Fibroblast of skin of back (primary cell): Measurements from ENCODE around the gene BHLHE40.

Experiments
- DNase-seq: peaks from one replicate; pipeline ENCODE4 v3.0.0-alpha.2; 2013

Gene BHLHE40

GRCh38 chr3:5002174-5002870 is 23.1 kb downstream of the BHLHE40 start:
- no peak for DNase-seq

GRCh38 chr3:5002871-5003247 is 23.6 kb downstream of the BHLHE40 start:
- no peak for DNase-seq

DNA sequence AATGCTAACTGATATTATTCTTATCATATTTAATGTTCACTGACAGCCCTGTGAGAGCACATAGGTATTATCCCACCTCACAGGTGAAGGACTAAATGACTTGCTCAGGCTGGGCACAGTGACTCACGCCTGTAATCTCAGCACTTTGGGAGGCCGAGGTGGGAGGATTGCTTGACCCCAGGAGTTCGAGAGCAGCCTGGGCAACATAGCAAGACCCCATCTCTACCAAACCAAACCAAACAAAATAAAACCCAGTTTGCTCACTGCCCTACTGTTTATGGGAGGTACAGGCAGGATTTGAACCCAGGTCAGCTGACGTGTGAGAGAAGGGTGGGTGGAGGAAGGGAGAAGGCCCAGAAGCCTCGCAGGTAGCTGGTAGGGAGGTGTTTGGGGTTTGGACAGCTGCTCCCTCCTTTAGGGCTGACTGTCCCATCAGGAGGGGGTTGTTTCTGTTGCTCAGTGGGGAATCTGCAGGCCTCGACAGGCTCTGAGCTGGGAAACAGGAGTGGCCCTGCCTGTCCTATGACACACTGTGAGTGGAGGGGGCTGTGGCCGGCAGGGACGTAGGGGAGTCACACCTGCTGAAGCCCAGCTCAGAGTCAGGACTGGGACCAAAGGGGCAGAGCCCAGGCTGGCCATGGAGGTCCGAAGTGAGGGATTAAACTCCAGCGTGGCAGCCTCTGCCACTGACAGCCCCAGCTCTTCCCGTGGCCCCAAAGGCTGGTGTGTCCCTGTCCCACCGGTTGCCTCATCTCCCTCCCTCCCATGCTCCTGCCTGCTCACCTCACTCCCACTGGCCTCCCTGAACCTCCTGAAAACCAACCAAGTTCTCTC is 25.3 kb downstream of the BHLHE40 start:
- no peak for DNase-seq

- no peak for DNase-seq
Measured at GRCh38 chr3:5005367-5005766, 26.1 kb downstream of the BHLHE40 start.

DNA sequence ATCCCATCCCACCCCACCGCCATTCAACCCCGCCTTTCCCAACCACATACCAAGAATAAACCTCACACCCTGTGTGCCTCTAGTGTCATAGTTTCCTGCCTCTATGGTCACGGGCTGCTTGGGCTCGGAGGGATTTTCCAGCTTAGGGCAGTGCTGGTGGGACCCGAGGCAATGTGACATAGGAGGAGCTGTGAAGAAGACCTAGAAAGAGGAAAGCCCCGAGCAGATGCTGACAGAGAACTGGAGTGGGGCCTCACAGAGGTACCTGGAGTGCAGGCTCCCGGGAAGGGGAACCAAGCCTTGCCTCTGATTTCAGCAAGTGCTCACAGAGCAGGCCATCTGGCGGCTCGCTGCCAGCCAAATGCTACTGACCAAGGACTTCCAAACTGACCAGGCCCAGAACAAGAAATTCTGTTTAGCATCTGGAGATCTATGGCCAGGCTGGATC is 27.5 kb downstream of the BHLHE40 start:
- DNase-seq = peak; percentile 51

DNA sequence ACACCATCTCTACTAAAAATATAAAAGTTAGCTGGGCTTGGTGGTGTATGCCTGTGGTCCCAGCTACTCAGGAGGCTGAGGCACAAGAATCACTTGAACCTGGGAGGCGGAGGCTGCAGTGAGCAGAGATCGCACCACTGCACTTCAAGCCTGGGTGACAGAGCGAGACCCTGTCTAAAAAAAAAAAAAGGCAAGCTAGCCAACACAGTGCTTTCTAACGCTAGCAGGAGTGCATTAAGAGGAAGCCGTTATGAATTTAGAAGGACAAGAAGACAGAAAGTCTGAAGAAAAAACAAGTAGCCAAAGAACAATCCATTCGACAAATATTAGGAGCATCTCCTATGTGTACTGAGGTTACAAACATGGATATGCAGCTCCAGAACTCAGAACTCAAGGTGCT is 28.6 kb downstream of the BHLHE40 start:
- no peak for DNase-seq

DNA sequence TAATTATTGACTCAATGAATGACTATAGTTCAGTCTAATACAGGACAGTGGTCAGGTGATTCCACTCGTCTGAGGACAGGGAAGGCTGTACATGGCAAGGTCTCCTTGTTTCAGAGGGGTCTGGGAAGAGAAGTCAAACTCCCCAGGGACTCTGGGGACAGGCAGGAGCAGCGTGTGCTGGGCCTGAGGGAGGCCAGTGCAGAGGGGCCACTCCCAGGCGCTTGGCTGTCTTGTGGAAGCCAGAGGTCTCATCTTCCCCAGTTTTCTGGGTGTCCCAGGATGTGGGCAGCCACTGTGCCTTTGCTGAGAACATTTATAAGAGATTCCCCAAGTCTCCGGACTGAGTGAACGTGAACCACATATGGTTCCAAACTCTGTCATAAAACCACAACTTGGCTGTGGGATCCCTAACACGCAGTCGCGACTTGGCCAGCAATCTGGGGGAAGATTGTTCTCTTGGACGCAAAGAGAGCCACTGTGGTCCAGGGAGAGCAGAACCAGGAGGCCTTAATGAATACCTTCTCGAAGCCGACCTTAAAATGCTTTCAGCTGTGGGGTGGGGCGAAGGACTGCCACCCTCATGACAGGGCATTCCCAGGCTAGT is 30.4 kb downstream of the BHLHE40 start:
- no peak for DNase-seq

- no peak for DNase-seq
Measured at GRCh38 chr3:5010140-5010539, 30.9 kb downstream of the BHLHE40 start.

DNA sequence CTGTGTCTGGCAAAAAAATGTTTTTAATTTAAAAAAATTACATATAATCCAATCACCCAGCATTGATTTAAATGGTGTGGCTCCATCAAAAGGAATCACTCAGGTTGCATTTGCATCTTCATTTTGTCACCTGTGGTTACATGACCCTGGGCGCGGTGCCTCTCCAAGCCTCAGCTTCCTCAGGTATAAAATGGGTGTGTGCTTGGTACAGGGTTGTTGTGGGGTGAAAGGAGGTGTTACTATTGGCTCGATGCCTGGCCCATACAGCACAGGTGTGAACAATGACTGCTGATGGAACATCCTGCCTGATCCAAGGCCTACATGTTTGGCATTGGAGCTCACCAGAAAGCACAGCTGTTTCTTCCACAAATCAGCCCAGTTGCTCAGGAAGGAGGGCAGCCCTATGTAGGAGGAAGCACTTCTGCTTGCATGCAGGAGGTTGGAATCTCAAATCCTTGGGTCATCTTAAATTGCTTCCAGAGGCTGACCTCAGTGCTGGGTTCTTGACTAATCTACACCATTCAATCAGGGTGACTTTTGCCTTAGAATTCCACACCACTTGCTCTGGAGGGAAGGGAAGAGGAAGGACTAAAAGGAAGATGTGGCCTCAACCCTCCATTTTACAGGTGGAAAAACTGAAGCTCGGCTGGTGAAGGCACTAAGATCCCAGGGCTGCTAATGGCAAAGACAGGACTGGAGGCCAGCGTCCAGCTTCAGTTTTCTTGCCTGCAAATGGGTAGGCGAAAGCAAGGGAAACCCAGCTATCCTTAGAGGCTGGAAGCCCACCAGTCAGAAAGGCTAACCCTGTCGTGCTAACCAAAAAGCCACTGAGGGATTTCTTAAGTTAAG is 31.7 kb downstream of the BHLHE40 start:
- DNase-seq = no peak

- no peak for DNase-seq
Measured at GRCh38 chr3:5011555-5012256, 32.5 kb downstream of the BHLHE40 start.

DNA sequence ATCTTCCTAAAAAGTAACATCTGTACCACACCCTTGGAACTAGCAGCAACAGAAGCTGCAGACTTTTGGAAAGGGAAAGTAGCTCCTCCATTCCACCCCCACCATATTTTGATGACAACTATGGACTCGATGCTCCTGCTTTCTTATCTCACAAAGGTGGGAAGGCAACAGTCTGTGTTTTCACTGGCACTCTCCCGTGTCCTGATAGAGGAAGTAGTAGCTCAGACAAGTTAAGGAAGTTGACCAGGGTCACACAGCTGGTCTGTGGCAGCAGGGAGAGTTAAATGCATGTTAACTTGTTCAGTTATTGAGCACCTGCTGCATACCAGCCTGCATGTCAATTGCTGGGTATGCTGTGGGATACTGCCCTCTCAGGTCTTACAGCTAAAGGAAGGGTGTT is 33.1 kb downstream of the BHLHE40 start:
- no peak for DNase-seq

DNA sequence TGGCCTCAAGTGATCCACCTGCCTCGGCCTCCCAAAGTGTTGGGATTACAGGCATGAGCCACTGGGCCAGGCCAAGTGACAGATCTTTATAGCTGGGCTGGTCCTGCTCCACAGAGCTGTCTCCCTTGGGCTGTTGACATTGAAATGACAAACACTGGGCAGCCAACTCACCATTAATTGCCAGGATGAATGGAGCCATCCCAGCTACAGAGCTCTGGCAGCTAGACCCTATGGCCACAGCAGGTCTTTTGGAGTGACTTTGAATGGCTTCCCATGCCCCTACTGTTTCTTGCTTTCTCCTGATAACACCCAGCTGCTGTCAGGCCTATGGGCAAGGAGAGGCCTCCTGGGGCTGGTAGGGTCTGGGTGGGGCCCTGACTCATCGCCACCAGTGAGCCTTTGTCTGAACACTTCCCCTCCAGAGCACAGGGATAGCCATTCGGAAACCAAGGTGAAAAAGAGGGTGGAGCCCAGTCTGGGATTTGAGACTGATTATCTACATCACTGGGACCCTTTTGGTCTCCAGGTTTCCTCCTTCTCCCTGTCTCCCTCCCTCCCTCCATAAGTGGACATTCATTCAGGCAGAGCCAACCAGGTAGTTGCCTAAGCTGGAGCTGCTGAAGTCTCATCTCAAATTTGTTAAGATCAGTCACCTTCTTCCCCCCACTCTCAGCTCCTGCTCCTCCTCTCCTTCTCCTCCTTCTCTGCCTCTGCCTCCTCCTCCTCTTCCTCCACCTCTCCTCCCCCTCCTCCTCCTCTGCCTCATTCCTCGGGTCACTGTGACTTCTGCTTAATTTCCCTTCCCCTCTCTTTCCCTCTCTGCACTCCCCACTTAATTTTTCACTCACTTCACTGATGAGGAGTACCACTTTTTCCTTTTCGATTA is 34.0 kb downstream of the BHLHE40 start:
- peak; percentile 73 for DNase-seq

DNA sequence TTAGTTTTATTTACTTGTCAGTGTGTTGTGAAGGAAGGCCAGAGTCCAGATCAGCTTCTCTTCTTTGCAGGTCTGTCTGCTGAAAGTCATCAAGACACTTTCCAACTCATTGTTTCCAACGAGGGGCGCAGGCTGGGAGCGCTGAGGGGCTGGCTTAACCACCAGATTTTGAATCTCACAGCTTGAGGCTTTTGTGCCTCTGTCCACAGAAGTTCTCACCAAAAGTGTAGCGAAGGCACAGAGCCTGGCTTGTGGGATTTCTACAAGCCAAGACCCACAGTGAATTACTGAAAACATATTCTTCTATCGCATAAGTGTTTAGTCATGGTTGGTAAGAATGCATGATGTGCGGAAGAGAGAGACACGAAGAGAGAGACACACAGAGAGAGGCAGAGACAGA is 35.2 kb downstream of the BHLHE40 start:
- peak; percentile 61 for DNase-seq

DNA sequence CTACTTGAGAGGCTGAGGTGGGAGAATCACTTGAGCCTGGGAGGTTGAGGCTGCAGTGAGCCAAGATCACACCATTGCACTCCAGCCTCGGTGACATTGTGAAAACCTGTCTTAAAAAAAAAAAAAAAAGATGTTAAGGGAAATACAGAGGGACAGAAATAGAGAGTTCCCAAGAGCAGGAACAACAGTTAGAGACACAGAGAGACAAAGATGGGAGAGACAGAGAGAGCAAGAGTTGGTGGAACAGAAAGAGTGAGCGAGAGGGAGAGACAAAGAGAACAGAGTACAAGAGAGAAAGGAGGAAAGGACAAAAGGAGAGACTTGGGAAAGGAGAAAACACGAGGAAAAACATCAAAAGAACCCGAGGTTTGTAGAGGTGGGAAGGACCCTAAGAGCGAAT is 35.8 kb downstream of the BHLHE40 start:
- DNase-seq = no peak

- DNase-seq = peak; percentile 59
Measured at GRCh38 chr3:5016211-5017161, 37.2 kb downstream of the BHLHE40 start.

DNA sequence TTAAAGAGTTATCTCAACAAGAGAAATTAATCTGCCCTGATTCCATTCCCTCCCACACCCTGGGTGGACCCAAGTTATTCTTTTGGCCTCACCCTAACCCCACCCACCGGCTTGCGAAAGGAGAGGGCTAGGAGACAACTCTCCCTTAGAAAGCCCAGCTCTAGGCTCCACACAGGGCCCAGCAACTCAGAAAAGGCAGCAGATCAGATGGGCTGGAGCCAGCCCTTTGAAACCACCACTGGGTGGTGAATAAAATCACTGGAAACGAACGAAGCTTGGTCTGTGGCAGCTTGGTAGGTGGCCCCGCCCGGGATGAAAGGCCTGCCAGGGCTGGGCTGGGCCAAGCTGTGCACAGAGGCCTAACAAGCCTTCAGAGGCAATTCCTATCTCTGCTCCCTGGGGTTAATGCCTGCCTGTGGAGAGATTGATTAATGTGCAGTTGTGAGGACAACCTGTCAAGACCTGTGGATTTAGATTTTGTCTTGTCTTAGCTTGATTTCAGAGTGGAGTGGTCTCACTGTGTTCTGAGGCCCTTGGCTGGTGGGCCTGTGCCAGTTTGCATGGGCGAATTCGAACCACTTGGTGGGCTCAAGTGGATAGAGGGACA is 38.8 kb downstream of the BHLHE40 start:
- DNase-seq = peak; percentile 40

DNA sequence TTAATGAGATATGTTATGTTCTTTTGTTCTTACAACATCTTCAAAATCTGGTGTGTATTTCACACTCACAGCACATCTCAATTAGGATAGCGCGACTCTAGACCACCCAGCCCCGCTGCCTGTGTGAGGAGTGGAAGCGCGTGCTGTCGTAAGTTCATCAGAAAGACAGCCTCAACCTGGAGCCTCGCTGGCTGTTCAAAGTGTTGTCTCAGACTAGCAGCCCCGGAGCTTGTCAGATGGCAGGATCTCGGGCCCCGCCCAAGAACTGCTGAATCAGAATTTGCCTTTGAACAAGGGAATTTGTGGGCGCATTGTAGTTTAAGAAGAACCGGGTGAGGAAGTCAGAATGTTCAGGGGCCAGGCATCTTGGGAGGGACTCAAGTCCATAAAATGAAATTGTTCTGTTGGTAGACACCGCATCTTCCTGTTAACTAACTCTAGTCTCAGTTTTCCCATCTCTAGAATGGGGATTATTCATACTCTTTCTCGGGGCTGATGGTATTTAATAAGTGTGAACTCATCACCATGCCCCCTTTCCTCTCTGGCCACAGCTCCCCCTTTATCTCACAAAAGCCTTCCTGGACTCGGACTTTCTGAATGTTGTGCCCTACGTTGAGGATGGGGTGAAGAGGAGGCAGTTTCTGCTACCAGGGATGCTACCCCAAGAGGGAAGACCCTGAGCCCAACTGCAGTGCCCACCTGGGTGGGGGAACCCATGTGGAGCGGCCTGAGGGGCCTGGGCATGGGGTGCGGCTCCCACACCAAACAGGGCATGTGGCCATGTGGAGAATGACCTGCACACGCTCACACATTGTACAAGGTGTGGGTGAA is 40.4 kb downstream of the BHLHE40 start:
- DNase-seq = no peak

- no peak for DNase-seq
Measured at GRCh38 chr3:5020242-5020722, 41.0 kb downstream of the BHLHE40 start.
